Activated CD4-positive, CD25-positive, alpha-beta regulatory T cell treated with anti-CD3 and anti-CD28 coated beads, Interleukin-2, amount 50 U/mL, for 24 hours (primary cell): ENCODE measurements around the gene TRABD2B.

Source experiments
- ATAC-seq, 2 donors: fragments of 150-1000 bp; cut with Tn5 transposase; one replicate each; pipeline ENCODE4 v1.10.0; 2021; ENCODE audit warnings: mild to moderate bottlenecking in 1 of 2, moderate library complexity in 1 of 2

TRABD2B gene

GRCh38 chr1:47713333-47713953, 283.7 kb downstream of the TRABD2B start:
- ATAC-seq: no peak

GRCh38 chr1:47712596-47713299, 284.4 kb downstream of the TRABD2B start:
- ATAC-seq: no peak

- ATAC-seq: no peak
Observed at GRCh38 chr1:47711848-47712492, 285.2 kb downstream of the TRABD2B start.

DNA sequence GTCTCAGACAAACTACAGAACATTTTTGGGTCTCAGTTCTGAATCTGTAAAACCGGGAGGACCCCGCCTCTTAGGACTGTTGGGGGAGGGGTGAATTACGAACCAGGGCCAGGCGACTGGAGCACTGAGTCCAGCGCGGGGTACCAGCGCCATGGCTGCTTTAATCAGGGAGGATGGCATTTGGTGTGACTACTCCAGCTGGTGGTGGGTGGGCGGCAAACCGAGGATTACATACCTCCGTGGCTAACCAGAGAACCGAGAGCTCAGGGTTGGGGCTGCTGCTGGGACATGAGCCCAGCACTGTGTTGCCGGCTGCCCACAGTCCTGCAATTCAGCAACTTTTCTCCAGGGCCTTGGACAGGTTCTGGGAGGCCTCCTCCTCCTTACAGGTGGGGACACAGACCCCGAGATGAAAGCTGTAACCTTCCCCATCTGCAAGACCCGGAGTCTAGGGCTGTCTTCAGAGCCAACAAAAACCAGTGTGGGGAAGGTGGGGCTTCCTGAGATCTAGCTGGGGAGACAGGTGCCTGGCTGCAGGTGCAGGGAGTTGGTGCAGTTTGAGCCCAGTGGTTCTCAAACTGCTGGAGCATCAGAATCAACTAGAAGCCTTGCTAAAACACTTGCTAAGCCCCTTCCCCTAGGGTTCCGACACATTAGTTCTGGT, 285.9 kb downstream of the TRABD2B start:
- ATAC-seq: no peak
